Fibroblast of lung (primary cell): Measurements from ENCODE around the gene SLC43A3. TPM values are rescaled to one million over a fixed set of nuclear protein-coding genes. Genes with fewer than 3 reads are reported as not detected.
"Not testable (repeated sequence)": the region's sequence is repeated elsewhere in the genome, so short reads cannot be mapped to it uniquely, and the experiment has no call there.

Experiments
- DNase-seq, 2 donors: peaks; one replicate each; pipeline versions ENCODE4 v3.0.0 to v3.0.0-alpha.2; 2010; ENCODE audit warnings: low read depth in 2 of 2
- H2AFZ ChIP-seq: 2 replicates; pipeline ENCODE4 v1.5.1; 2012; ENCODE audit warnings: low read length, control low read depth, inconsistent platforms
- H3K27ac ChIP-seq: 2 replicates; pipeline ENCODE4 v1.5.1; 2011; ENCODE audit warnings: low read length, control low read depth; ENCODE audit not compliant: insufficient read depth
- H3K27me3 ChIP-seq: 2 replicates; pipeline ENCODE4 v1.5.1; 2011; ENCODE audit warnings: mild to moderate bottlenecking, low read length; ENCODE audit not compliant: control insufficient read depth, insufficient read depth
- H3K36me3 ChIP-seq: 2 replicates; pipeline ENCODE4 v1.5.1; 2011; ENCODE audit warnings: low read length; ENCODE audit not compliant: control insufficient read depth, insufficient read depth
- H3K4me1 ChIP-seq: 2 replicates; pipeline ENCODE4 v1.5.1; 2011; ENCODE audit warnings: low read length; ENCODE audit not compliant: control insufficient read depth, insufficient read depth; ENCODE audit errors: extremely low read depth
- H3K4me2 ChIP-seq: 2 replicates; pipeline ENCODE4 v1.5.1; 2011; ENCODE audit warnings: low read length, control low read depth; ENCODE audit not compliant: insufficient read depth; ENCODE audit errors: extremely low read depth
- H3K4me3 ChIP-seq, 4 experiments: fragments of 200-600 bp in 1 of 4; sonication (generic) in 1 of 4; replicated peaks in 1 of 4; 2 replicates each; pipeline ENCODE4 v1.5.1; 2011 to 2016; ENCODE audit warnings: low read length in 4 of 4, low read depth in 3 of 4, mild to moderate bottlenecking in 3 of 4, control low read depth in 2 of 4, inconsistent platforms in 1 of 4, mixed read lengths in 1 of 4; ENCODE audit not compliant: insufficient read depth in 1 of 4; ENCODE audit errors: control extremely low read depth in 1 of 4
- H3K79me2 ChIP-seq: 2 replicates; pipeline ENCODE4 v1.5.1; 2012; ENCODE audit warnings: mild to moderate bottlenecking, low read length, inconsistent platforms; ENCODE audit not compliant: control insufficient read depth, insufficient read depth
- H3K9ac ChIP-seq: 2 replicates; pipeline ENCODE4 v1.5.1; 2011; ENCODE audit warnings: mild to moderate bottlenecking, low read length, control low read depth; ENCODE audit not compliant: insufficient read depth
- H3K9me3 ChIP-seq: 2 replicates; pipeline ENCODE4 v1.5.1; 2012; ENCODE audit warnings: low read depth, low read length; ENCODE audit not compliant: control insufficient read depth, insufficient read depth
- H4K20me1 ChIP-seq: 2 replicates; pipeline ENCODE4 v1.5.1; 2011; ENCODE audit warnings: low read length; ENCODE audit not compliant: control insufficient read depth, insufficient read depth; ENCODE audit errors: extremely low read depth
- EZH2 ChIP-seq: IDR thresholded peaks from 2 replicates; pipeline ENCODE4 v1.5.1; 2012; ENCODE audit warnings: low read length, control low read depth, mild to moderate bottlenecking; ENCODE audit errors: missing control alignments
- polyA plus RNA-seq, 2 donors: library from polyadenylated mRNA; depleted of rRNA in 1 of 2; stranded (reverse) in 1 of 2; unstranded in 1 of 2; fragments of >200 nt; gene quantifications; 2 replicates each; pipeline ENCODE4 v1.2.1, GENCODE V29; 2011 to 2012; ENCODE audit warnings: missing spikeins in 1 of 2
- total RNA-seq: library from RNA; depleted of rRNA; stranded (reverse); fragments of >200 nt; gene quantifications from 2 replicates; pipeline ENCODE4 v1.2.1, GENCODE V29; 2014
- TF ChIP-seq, protein P1 (sequence below), 2 donors: IDR thresholded peaks in 1 of 2; conservative IDR thresholded peaks in 1 of 2; 1 replicate in 1 of 2; 2 replicates in 1 of 2; pipeline ENCODE4 v1.5.1; 2011 to 2012; ENCODE audit warnings: low read length in 2 of 2, control low read depth in 1 of 2, inconsistent platforms in 1 of 2, low read depth in 1 of 2, mild to moderate bottlenecking in 1 of 2

SLC43A3 gene
- total and polyA plus RNA-seq, 2 donors (not counting 1 experiment from before 2014, with no cell fraction given) = 34.8 to 41.5 TPM

DNA sequence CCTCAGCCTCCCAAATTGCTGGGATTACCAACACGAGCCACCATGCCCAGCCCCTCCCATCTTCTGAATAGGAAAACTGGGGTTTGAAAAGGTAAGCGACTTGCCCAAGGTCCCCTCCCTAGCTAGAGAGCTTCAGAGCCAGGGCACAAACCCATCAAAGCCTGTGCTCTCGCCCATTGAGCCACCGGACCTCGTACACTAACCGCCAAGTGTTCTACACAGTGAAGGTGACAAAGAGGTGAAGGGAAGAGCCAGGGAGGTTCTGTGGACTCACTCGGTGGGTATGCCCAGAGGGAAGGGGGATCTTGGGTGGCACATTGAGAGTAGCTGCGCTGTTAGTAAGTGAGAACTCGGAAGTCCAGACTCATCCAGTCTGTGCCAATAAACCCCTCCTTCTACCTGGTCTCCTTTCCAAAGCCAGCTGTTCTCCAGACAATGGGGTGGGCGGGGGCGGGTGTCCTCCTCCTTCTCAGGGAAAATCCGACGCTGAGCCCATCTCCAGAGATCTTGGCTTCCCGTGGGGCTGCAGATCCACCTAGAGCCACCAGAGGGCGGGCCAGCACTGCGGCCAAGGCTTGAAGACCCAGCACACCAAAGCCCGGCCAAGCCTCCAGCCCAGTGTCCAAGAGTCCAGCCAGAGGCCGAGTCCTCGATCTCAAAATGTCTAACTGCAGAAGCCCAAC, 30.2 kb upstream of the SLC43A3 start:
- Histone ChIP-seq H3K36me3 (no peaks in the 10 kb centered on the region), H3K27me3 (peaks cover 18% of the 10 kb centered on the region), H3K9me3 (no peaks in the 10 kb centered on the region), H3K27ac (no peak overlapping the region), H3K4me1 (no peaks in the 10 kb centered on the region), H4K20me1 (no peaks in the 10 kb centered on the region), H3K79me2 (no peaks in the 10 kb centered on the region), H3K9ac (no peak overlapping the region), H3K4me3 (no peak overlapping the region), H2AFZ (no peak overlapping the region), H3K4me2 (peak overlapping the region; percentile 56)
- TF ChIP-seq, protein P1, sequence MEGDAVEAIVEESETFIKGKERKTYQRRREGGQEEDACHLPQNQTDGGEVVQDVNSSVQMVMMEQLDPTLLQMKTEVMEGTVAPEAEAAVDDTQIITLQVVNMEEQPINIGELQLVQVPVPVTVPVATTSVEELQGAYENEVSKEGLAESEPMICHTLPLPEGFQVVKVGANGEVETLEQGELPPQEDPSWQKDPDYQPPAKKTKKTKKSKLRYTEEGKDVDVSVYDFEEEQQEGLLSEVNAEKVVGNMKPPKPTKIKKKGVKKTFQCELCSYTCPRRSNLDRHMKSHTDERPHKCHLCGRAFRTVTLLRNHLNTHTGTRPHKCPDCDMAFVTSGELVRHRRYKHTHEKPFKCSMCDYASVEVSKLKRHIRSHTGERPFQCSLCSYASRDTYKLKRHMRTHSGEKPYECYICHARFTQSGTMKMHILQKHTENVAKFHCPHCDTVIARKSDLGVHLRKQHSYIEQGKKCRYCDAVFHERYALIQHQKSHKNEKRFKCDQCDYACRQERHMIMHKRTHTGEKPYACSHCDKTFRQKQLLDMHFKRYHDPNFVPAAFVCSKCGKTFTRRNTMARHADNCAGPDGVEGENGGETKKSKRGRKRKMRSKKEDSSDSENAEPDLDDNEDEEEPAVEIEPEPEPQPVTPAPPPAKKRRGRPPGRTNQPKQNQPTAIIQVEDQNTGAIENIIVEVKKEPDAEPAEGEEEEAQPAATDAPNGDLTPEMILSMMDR (conservative IDR thresholded peaks at IDR 0.05 in 1 of 2, IDR thresholded peaks at IDR 0.05 in 1 of 2; ENCODE audit: low read depth in 1 of 2, low read length in 2 of 2) = peak; percentile 94 to 97
- TF ChIP-seq EZH2 = no peak
- peak; percentile 60 to 87 for DNase-seq

DNA sequence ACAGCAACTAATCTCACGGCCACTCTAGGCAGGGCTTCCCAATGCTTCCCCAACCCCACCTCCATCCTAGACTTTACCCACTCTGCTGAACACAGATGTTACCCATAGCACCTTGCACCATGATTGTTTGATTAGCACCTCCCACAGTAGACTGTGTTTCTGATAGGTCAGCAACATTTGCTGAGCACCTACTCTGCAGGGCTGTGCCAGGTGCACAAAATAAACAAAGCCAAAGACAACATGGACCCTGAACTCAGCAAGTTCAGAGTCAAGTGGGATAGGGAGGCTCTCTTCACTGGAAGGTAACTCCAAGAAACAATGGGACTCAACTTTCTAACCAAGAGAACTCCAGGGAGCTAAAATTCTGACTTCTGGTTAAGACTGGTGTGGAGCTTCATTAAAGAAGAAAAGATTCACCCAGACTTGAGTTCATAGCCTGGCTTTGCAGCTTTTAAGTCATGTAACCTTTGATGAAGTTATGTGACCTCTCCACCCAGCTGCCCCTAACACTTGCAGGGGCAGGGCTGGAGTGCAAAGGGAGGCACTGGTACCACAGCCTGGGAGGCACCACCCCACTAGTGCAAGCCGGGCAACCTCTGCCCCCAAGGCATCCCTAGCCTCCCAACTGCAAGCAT, 26.7 kb upstream of the SLC43A3 start:
- TF ChIP-seq, protein P1 (conservative IDR thresholded peaks at IDR 0.05 in 1 of 2, IDR thresholded peaks at IDR 0.05 in 1 of 2; ENCODE audit: low read depth in 1 of 2, low read length in 2 of 2) = no peak
- no peak for TF ChIP-seq EZH2

DNA sequence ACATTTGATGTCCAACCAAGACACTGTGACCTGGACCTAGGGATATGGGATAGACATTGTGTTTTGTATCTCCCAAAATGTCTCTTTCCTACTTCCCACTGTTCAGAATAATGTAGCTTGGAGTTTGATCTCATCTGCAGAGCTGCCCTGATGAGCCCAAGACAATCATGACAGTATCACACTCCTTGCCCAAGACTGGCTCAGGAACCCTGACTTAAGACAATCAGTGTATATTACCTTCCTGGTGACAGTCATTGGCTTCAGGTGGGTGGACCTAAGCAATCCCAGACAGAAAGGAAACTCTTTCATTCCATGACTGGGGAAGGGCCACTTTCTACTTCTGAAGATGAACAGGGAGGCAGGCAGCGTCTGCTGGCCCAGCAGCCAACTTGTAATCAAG, 19.1 kb upstream of the SLC43A3 start:
- no peaks in the 10 kb centered on the region for H3K79me2 ChIP-seq
- H4K20me1 ChIP-seq = no peaks in the 10 kb centered on the region
- no peak overlapping the region for H3K4me2 ChIP-seq
- no peak overlapping the region for H2AFZ ChIP-seq
- no peak overlapping the region for H3K4me3 ChIP-seq
- no peaks in the 10 kb centered on the region for H3K4me1 ChIP-seq
- no peak for TF ChIP-seq EZH2
- TF ChIP-seq, protein P1 (conservative IDR thresholded peaks at IDR 0.05 in 1 of 2, IDR thresholded peaks at IDR 0.05 in 1 of 2; ENCODE audit: low read depth in 1 of 2, low read length in 2 of 2) = no peak
- no peak overlapping the region for H3K9ac ChIP-seq
- H3K9me3 ChIP-seq = no peaks in the 10 kb centered on the region
- no peak for DNase-seq
- no peaks in the 10 kb centered on the region for H3K36me3 ChIP-seq
- peaks cover 3% of the 10 kb centered on the region for H3K27me3 ChIP-seq
- no peak overlapping the region for H3K27ac ChIP-seq

More for the DNA sequence above, 26.7 kb upstream of the SLC43A3 start:
- no peaks in the 10 kb centered on the region for H4K20me1 ChIP-seq
- no peak overlapping the region for H3K4me3 ChIP-seq
- H2AFZ ChIP-seq = no peak overlapping the region
- H3K79me2 ChIP-seq = no peaks in the 10 kb centered on the region
- no peak overlapping the region for H3K9ac ChIP-seq
- no peaks in the 10 kb centered on the region for H3K9me3 ChIP-seq
- DNase-seq = no peak
- H3K4me1 ChIP-seq = no peaks in the 10 kb centered on the region
- H3K4me2 ChIP-seq = no peak overlapping the region
- no peaks in the 10 kb centered on the region for H3K36me3 ChIP-seq
- no peak overlapping the region for H3K27ac ChIP-seq
- peaks cover 4% of the 10 kb centered on the region for H3K27me3 ChIP-seq

DNA sequence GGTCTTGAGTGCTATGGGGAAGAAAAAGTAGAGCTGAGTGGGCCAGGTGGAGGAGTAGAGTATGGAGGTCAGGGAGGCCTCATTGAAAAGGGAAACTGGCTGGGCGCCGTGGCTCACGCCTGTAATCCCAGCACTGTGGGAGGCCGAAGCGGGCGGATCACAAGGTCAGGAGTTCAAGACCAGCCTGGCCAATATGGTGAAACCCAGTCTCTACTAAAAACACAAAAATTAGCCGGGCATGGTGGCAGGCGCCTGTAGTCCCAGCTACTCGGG, 18.1 kb upstream of the SLC43A3 start:
- not testable (repeated sequence) for H3K4me3 ChIP-seq, DNase-seq, H3K4me2 ChIP-seq

More for the DNA sequence above, 18.1 kb upstream of the SLC43A3 start:
- H3K79me2 ChIP-seq, H3K36me3 ChIP-seq, H3K9me3 ChIP-seq, H3K27ac ChIP-seq, H3K27me3 ChIP-seq, H3K9ac ChIP-seq, H2AFZ ChIP-seq, H3K4me1 ChIP-seq, H4K20me1 ChIP-seq: not testable (repeated sequence)
